ENCODE results near the gene SLC38A10. TPM values are rescaled to one million over a fixed set of nuclear protein-coding genes. Genes with fewer than 3 reads are reported as not detected.

SLC38A10 gene
- total RNA-seq, 1 donor from 2014 or later, result 67.5 TPM

DNA sequence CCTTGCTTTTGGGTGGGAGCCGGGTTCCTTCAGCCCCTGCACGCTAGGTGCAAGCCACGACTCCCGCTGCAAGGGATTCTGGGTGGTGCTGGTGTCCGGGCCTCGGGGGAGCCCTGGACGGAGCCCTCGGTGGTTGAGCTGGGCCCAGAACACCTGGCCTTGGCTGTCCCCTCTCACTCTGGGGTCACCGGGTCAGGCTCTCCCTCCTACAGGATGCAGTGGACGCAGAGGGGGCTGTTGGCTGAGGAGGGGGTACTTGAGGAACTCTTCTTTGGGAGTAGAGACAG lies 27.9 kb upstream of the SLC38A10 start:
- intact Hi-C loops (cut with DNase I), result no loop called here
- Histone ChIP-seq H3K9me3 (no peaks in the 10 kb centered on the region), H3K4me1 (peaks cover 27% of the 10 kb centered on the region), H3K27me3 (no peaks in the 10 kb centered on the region), H3K36me3 (no peaks in the 10 kb centered on the region), H3K27ac (no peak overlapping the region), H3K4me3 (no peak overlapping the region)
- TF ChIP-seq, protein P1, sequence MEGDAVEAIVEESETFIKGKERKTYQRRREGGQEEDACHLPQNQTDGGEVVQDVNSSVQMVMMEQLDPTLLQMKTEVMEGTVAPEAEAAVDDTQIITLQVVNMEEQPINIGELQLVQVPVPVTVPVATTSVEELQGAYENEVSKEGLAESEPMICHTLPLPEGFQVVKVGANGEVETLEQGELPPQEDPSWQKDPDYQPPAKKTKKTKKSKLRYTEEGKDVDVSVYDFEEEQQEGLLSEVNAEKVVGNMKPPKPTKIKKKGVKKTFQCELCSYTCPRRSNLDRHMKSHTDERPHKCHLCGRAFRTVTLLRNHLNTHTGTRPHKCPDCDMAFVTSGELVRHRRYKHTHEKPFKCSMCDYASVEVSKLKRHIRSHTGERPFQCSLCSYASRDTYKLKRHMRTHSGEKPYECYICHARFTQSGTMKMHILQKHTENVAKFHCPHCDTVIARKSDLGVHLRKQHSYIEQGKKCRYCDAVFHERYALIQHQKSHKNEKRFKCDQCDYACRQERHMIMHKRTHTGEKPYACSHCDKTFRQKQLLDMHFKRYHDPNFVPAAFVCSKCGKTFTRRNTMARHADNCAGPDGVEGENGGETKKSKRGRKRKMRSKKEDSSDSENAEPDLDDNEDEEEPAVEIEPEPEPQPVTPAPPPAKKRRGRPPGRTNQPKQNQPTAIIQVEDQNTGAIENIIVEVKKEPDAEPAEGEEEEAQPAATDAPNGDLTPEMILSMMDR (IDR thresholded peaks at IDR 0.05), result no peak
- TF ChIP-seq POLR2A (IDR thresholded peaks at IDR 0.05) (no peak), POLR2AphosphoS5 (IDR thresholded peaks at IDR 0.05; ENCODE audit: insufficient read depth in 1 of 2, low read depth in 1 of 2) (no peak)
- no peak for DNase-seq (ENCODE audit: extremely low spot score in 2 of 2)

DNA sequence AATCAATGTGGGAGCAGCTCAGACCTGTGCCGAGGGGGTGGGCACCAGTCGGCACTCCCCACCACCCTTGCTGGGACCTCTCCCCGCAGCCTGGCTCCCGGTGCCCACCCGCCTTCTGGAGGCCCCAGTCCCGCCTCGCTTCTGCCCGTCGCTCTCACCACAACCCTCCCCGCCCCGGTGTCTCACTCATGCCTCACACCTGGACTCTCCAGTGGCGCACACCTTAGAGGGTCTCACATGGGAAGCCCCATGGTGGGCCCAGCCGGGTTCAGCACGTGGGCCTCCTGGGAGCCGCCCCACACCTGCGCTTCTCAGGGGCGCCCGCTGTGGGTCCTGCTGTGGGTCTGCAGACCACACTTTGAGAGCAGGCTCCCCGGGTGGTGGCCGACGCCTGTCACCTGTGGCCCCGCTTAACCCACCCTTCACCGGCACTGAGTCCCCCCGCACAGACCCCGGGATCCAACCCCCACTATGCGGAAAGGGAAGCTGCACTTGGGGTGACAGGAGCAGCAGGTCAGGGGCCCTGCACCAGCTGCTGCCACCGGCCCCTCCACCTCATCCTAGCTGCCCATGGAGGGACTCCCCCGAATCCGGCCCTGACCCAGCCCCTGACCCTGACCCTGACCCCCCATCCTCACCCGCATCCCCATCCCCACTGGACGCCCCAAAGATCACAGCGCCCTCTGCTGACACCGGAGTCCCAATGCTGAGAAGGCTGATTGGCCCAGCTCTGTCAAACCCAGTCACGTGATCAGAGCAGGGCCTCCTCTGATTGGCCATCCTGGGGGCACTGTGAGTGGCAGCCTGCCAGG lies 27.4 kb upstream of the SLC38A10 start:
- peaks cover 21% of the 10 kb centered on the region for H3K4me1 ChIP-seq
- intact Hi-C loops (cut with DNase I), result no loop called here
- H3K27ac ChIP-seq, result no peak overlapping the region

DNA sequence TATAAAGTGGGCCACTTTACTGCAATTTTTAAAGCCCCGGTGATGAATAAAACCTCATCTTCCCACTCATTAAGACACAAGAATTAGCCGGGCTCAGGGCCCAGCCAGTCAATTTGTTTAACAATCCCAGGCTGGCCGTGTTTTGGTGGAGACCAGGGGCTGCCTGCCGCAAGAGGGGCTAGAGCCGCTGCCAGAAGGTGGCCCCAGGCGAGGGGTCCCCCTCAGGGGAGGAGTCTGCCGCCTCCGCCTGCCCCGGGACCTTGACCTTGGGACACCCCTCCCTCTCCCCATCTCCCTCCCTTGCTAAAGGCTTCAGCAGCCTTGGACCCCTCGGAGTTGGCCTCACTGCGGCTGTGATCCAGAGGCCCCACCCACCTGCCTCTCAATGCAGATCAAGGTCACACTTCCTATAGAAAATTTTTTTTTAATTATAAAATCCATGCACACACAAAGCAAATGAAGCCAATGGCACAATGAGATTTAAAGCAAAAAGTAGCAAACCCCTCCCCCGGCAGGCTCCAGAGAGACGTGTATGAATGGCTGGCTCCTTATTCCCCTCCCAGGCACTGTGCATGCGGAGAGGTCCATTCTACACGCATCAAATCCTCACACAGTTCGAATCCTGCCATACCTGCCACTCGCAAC lies 23.0 kb upstream of the SLC38A10 start:
- no peak for DNase-seq (ENCODE audit: extremely low spot score in 2 of 2)
- Histone ChIP-seq H3K9me3 (no peaks in the 10 kb centered on the region), H3K4me1 (peaks cover 4% of the 10 kb centered on the region), H3K36me3 (no peaks in the 10 kb centered on the region), H3K4me3 (no peak overlapping the region), H3K27me3 (no peaks in the 10 kb centered on the region), H3K27ac (no peak overlapping the region)
- intact Hi-C loops (cut with DNase I), result no loop called here
- no peak for TF ChIP-seq POLR2AphosphoS5 (IDR thresholded peaks at IDR 0.05; ENCODE audit: insufficient read depth in 1 of 2, low read depth in 1 of 2)

More for the DNA sequence above, 27.4 kb upstream of the SLC38A10 start:
- no peak for DNase-seq (ENCODE audit: extremely low spot score in 2 of 2)
- Histone ChIP-seq H3K27me3 (no peaks in the 10 kb centered on the region), H3K4me3 (no peak overlapping the region), H3K9me3 (no peaks in the 10 kb centered on the region), H3K36me3 (no peaks in the 10 kb centered on the region)
- TF ChIP-seq POLR2A (IDR thresholded peaks at IDR 0.05), result no peak
- TF ChIP-seq, protein P1 (IDR thresholded peaks at IDR 0.05), result no peak
- no peak for TF ChIP-seq POLR2AphosphoS5 (IDR thresholded peaks at IDR 0.05; ENCODE audit: insufficient read depth in 1 of 2, low read depth in 1 of 2)

DNA sequence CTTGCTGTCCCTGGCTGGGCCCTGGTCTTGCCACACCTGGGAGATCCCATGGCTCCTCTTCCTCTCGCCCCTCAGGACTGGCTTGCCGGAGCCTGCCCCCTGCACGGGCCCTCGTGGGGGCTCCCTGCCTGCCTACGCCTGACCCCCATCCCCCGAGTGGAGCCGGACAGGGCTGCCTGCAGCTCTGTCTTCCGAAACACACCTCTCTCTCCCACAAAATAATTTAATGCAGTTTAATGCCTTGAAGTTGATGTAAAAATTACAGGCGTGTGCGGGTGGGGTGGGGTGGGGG lies 22.4 kb upstream of the SLC38A10 start:
- no peak overlapping the region for H3K4me3 ChIP-seq
- intact Hi-C loops (cut with DNase I), result no loop called here
- no peaks in the 10 kb centered on the region for H3K4me1 ChIP-seq
- TF ChIP-seq POLR2AphosphoS5 (IDR thresholded peaks at IDR 0.05; ENCODE audit: insufficient read depth in 1 of 2, low read depth in 1 of 2), result no peak
- TF ChIP-seq POLR2A (IDR thresholded peaks at IDR 0.05), result no peak
- TF ChIP-seq, protein P1 (IDR thresholded peaks at IDR 0.05), result no peak
- no peak overlapping the region for H3K27ac ChIP-seq
- no peak for DNase-seq (ENCODE audit: extremely low spot score in 2 of 2)
- H3K9me3 ChIP-seq, result no peaks in the 10 kb centered on the region
- H3K27me3 ChIP-seq, result no peaks in the 10 kb centered on the region
- no peaks in the 10 kb centered on the region for H3K36me3 ChIP-seq

DNA sequence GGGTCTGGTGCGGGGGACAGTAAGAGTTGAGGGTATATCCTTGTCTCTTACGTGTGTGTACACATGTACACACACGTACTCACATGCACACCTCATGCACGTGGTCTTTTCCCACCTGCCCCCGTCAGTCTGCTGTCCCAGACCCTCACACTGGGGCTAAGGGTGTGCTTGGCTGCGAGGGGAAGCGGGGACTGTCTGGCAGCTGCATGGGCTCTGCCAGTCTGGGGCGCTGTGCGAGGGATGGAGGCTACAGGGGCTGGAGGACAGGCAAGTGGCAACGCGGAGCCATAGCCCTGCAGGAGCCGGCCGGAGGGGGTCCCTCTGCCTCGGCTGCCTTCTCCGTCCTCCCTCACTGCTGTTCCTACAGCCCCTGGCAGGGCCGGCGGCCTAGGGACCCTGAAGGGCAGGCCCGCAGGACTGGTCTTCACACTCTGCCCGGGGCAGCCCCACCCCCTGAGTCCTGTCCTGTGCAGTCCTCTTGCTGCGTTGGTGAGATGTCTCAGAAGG lies 20.8 kb upstream of the SLC38A10 start:
- Histone ChIP-seq H3K9me3 (no peaks in the 10 kb centered on the region), H3K4me3 (no peak overlapping the region), H3K27me3 (no peaks in the 10 kb centered on the region), H3K36me3 (no peaks in the 10 kb centered on the region), H3K27ac (no peak overlapping the region), H3K4me1 (no peaks in the 10 kb centered on the region)
- TF ChIP-seq, protein P1 (IDR thresholded peaks at IDR 0.05), result no peak
- TF ChIP-seq POLR2AphosphoS5 (IDR thresholded peaks at IDR 0.05; ENCODE audit: insufficient read depth in 1 of 2, low read depth in 1 of 2) (no peak), POLR2A (IDR thresholded peaks at IDR 0.05) (no peak)
- intact Hi-C loops (cut with DNase I), result no loop called here
- DNase-seq (ENCODE audit: extremely low spot score in 2 of 2), result no peak
